ENCODE data around the gene AGBL4. TPM values are rescaled to one million over a fixed set of nuclear protein-coding genes. Genes with fewer than 3 reads are reported as not detected.

The AGBL4 gene
- total RNA-seq, 5 donors from 2014 or later (not counting 1 experiment from before 2014, with no cell fraction given): 0.58 TPM; not detected in 4

GRCh38 chr1:48930011-48930410 is 1093.7 kb downstream of the AGBL4 start:
- no peaks in the 10 kb centered on the region for H3K4me1 Mint-ChIP-seq
- H3K36me3 ChIP-seq (ENCODE audit: control insufficient read depth in 2 of 2, extremely low read depth in 1 of 2, insufficient read depth in 1 of 2, low read length in 1 of 2): no peaks in the 10 kb centered on the region
- no peaks in the 10 kb centered on the region for H3K36me3 Mint-ChIP-seq
- ChIA-PET POLR2A (no interaction called here), CTCF (no interaction called here)
- H3K9me3 Mint-ChIP-seq: peaks cover 0 to 6% (median 0%) of the 10 kb centered on the region in 3 donors
- H3K27ac Mint-ChIP-seq: no peak overlapping the region
- no peaks in the 10 kb centered on the region for H3K9me3 ChIP-seq
- peaks cover 3 to 6% of the 10 kb centered on the region in 2 donors for H3K27me3 Mint-ChIP-seq
- H3K4me3 ChIP-seq (ENCODE audit: control insufficient read depth in 1 of 2, extremely low read depth in 1 of 2, low read length in 1 of 2): no peak overlapping the region
- WGBS (ENCODE audit: insufficient coverage): no CpG with 5 or more reads among the region's 4 CpGs
- H3K27me3 ChIP-seq (replicated peaks in 1 of 2; ENCODE audit: control insufficient read depth in 2 of 2, extremely low read depth in 1 of 2, insufficient read depth in 2 of 2, low read length in 1 of 2): no peaks in the 10 kb centered on the region
- no peaks in the 10 kb centered on the region for H3K4me1 ChIP-seq (ENCODE audit: control insufficient read depth in 1 of 2, extremely low read depth in 1 of 2, insufficient read depth in 2 of 2, low read length in 2 of 2)
- ATAC-seq (replicated peaks in 1 of 4) (no peak), DNase-seq (no peak)
- no peak overlapping the region for H3K4me3 Mint-ChIP-seq
- H3K27ac ChIP-seq (ENCODE audit: low read length): no peak overlapping the region

- Mint-ChIP-seq H3K27ac (no peak overlapping the region), H3K9me3 (peaks cover 0 to 6% (median 0%) of the 10 kb centered on the region in 3 donors), H3K36me3 (no peaks in the 10 kb centered on the region), H3K4me3 (no peak overlapping the region), H3K4me1 (no peaks in the 10 kb centered on the region), H3K27me3 (no peaks in the 10 kb centered on the region)
- DNase-seq (no peak), ATAC-seq (replicated peaks in 1 of 4) (no peak)
- ChIA-PET POLR2A (no interaction called here), CTCF (no interaction called here)
- no peaks in the 10 kb centered on the region for H3K36me3 ChIP-seq (ENCODE audit: control insufficient read depth in 2 of 2, extremely low read depth in 1 of 2, insufficient read depth in 1 of 2, low read length in 1 of 2)
- no peaks in the 10 kb centered on the region for H3K27me3 ChIP-seq (replicated peaks in 1 of 2; ENCODE audit: control insufficient read depth in 2 of 2, extremely low read depth in 1 of 2, insufficient read depth in 2 of 2, low read length in 1 of 2)
- H3K9me3 ChIP-seq: no peaks in the 10 kb centered on the region
- no peaks in the 10 kb centered on the region for H3K4me1 ChIP-seq (ENCODE audit: control insufficient read depth in 1 of 2, extremely low read depth in 1 of 2, insufficient read depth in 2 of 2, low read length in 2 of 2)
- H3K4me3 ChIP-seq (ENCODE audit: control insufficient read depth in 1 of 2, extremely low read depth in 1 of 2, low read length in 1 of 2): no peak overlapping the region
- H3K27ac ChIP-seq (ENCODE audit: low read length): no peak overlapping the region
Observed at GRCh38 chr1:48924099-48924498, 1099.7 kb downstream of the AGBL4 start.

GRCh38 chr1:48923116-48923515 is 1100.6 kb downstream of the AGBL4 start:
- ChIA-PET CTCF (no interaction called here), POLR2A (no interaction called here)
- no peaks in the 10 kb centered on the region for H3K36me3 ChIP-seq (ENCODE audit: control insufficient read depth in 2 of 2, extremely low read depth in 1 of 2, insufficient read depth in 1 of 2, low read length in 1 of 2)
- Mint-ChIP-seq H3K4me1 (no peaks in the 10 kb centered on the region), H3K4me3 (no peak overlapping the region), H3K9me3 (peaks cover 0 to 6% (median 0%) of the 10 kb centered on the region in 3 donors), H3K27ac (no peak overlapping the region), H3K36me3 (no peaks in the 10 kb centered on the region), H3K27me3 (no peaks in the 10 kb centered on the region)
- H3K4me1 ChIP-seq (ENCODE audit: control insufficient read depth in 1 of 2, extremely low read depth in 1 of 2, insufficient read depth in 2 of 2, low read length in 2 of 2): no peaks in the 10 kb centered on the region
- no peak for ATAC-seq (replicated peaks in 1 of 4)
- WGBS (ENCODE audit: insufficient coverage): no CpG with 5 or more reads among the region's 1 CpG
- H3K27ac ChIP-seq (ENCODE audit: low read length): no peak overlapping the region
- no peak overlapping the region for H3K4me3 ChIP-seq (ENCODE audit: control insufficient read depth in 1 of 2, extremely low read depth in 1 of 2, low read length in 1 of 2)
- no peak for DNase-seq
- no peaks in the 10 kb centered on the region for H3K27me3 ChIP-seq (replicated peaks in 1 of 2; ENCODE audit: control insufficient read depth in 2 of 2, extremely low read depth in 1 of 2, insufficient read depth in 2 of 2, low read length in 1 of 2)
- no peaks in the 10 kb centered on the region for H3K9me3 ChIP-seq

GRCh38 chr1:48920851-48921250 is 1102.9 kb downstream of the AGBL4 start:
- no peak for ATAC-seq (replicated peaks in 1 of 4)

GRCh38 chr1:48917901-48918603 is 1105.7 kb downstream of the AGBL4 start:
- no peak overlapping the region for H3K27ac ChIP-seq (ENCODE audit: low read length)
- WGBS (ENCODE audit: insufficient coverage): 86% methylated on average over 5 of the region's 8 CpGs
- ATAC-seq (replicated peaks in 1 of 4): no peak
- Mint-ChIP-seq H3K36me3 (no peaks in the 10 kb centered on the region), H3K9me3 (no peaks in the 10 kb centered on the region), H3K4me3 (no peak overlapping the region), H3K27me3 (no peaks in the 10 kb centered on the region), H3K4me1 (no peaks in the 10 kb centered on the region), H3K27ac (no peak overlapping the region)
- H3K4me1 ChIP-seq (ENCODE audit: control insufficient read depth in 1 of 2, extremely low read depth in 1 of 2, insufficient read depth in 2 of 2, low read length in 2 of 2): no peaks in the 10 kb centered on the region
- no peaks in the 10 kb centered on the region for H3K9me3 ChIP-seq
- ChIA-PET POLR2A (interaction anchor here in 1 of 2 donors (0.5 kb wide), 1 partner anchor 11 kb away, joined by 3 read pairs; no protein-coding TSS in a partner anchor), CTCF (no interaction called here)
- no peaks in the 10 kb centered on the region for H3K27me3 ChIP-seq (replicated peaks in 1 of 2; ENCODE audit: control insufficient read depth in 2 of 2, extremely low read depth in 1 of 2, insufficient read depth in 2 of 2, low read length in 1 of 2)
- DNase-seq: no peak
- H3K36me3 ChIP-seq (ENCODE audit: control insufficient read depth in 2 of 2, extremely low read depth in 1 of 2, insufficient read depth in 1 of 2, low read length in 1 of 2): no peaks in the 10 kb centered on the region
- H3K4me3 ChIP-seq (ENCODE audit: control insufficient read depth in 1 of 2, extremely low read depth in 1 of 2, low read length in 1 of 2): no peak overlapping the region

More at GRCh38 chr1:48920851-48921250, 1102.9 kb downstream of the AGBL4 start:
- no peaks in the 10 kb centered on the region for H3K9me3 ChIP-seq
- DNase-seq: no peak
- Mint-ChIP-seq H3K36me3 (no peaks in the 10 kb centered on the region), H3K4me1 (no peaks in the 10 kb centered on the region), H3K9me3 (no peaks in the 10 kb centered on the region), H3K27me3 (no peaks in the 10 kb centered on the region), H3K4me3 (no peak overlapping the region), H3K27ac (no peak overlapping the region)
- no peaks in the 10 kb centered on the region for H3K36me3 ChIP-seq (ENCODE audit: control insufficient read depth in 2 of 2, extremely low read depth in 1 of 2, insufficient read depth in 1 of 2, low read length in 1 of 2)
- H3K27ac ChIP-seq (ENCODE audit: low read length): no peak overlapping the region
- H3K4me3 ChIP-seq (ENCODE audit: control insufficient read depth in 1 of 2, extremely low read depth in 1 of 2, low read length in 1 of 2): no peak overlapping the region
- H3K4me1 ChIP-seq (ENCODE audit: control insufficient read depth in 1 of 2, extremely low read depth in 1 of 2, insufficient read depth in 2 of 2, low read length in 2 of 2): no peaks in the 10 kb centered on the region
- no peaks in the 10 kb centered on the region for H3K27me3 ChIP-seq (replicated peaks in 1 of 2; ENCODE audit: control insufficient read depth in 2 of 2, extremely low read depth in 1 of 2, insufficient read depth in 2 of 2, low read length in 1 of 2)
- WGBS (ENCODE audit: insufficient coverage): 69% methylated on average over 2 of the region's 3 CpGs
- CTCF ChIA-PET: no interaction called here
- POLR2A ChIA-PET: interaction anchor here in 1 of 2 donors (0.6 kb wide), 1 partner anchor 63 kb away, joined by 3 read pairs; no protein-coding TSS in a partner anchor

GRCh38 chr1:48917070-48917454 is 1106.7 kb downstream of the AGBL4 start:
- H3K9me3 Mint-ChIP-seq: no peaks in the 10 kb centered on the region
- Histone ChIP-seq H3K4me3 (ENCODE audit: control insufficient read depth in 1 of 2, extremely low read depth in 1 of 2, low read length in 1 of 2) (no peak overlapping the region), H3K9me3 (no peaks in the 10 kb centered on the region), H3K36me3 (ENCODE audit: control insufficient read depth in 2 of 2, extremely low read depth in 1 of 2, insufficient read depth in 1 of 2, low read length in 1 of 2) (no peaks in the 10 kb centered on the region), H3K4me1 (ENCODE audit: control insufficient read depth in 1 of 2, extremely low read depth in 1 of 2, insufficient read depth in 2 of 2, low read length in 2 of 2) (no peaks in the 10 kb centered on the region), H3K27ac (ENCODE audit: low read length) (no peak overlapping the region), H3K27me3 (replicated peaks in 1 of 2; ENCODE audit: control insufficient read depth in 2 of 2, extremely low read depth in 1 of 2, insufficient read depth in 2 of 2, low read length in 1 of 2) (no peaks in the 10 kb centered on the region)
- no peaks in the 10 kb centered on the region for H3K4me1 Mint-ChIP-seq
- no CpG with 5 or more reads among the region's 2 CpGs for WGBS (ENCODE audit: insufficient coverage)
- ChIA-PET CTCF (no interaction called here), POLR2A (no interaction called here)
- no peak for DNase-seq
- H3K4me3 Mint-ChIP-seq: no peak overlapping the region
- no peaks in the 10 kb centered on the region for H3K27me3 Mint-ChIP-seq
- ATAC-seq (replicated peaks in 1 of 4): no peak
- no peak overlapping the region for H3K27ac Mint-ChIP-seq
- H3K36me3 Mint-ChIP-seq: no peaks in the 10 kb centered on the region
